GM10847 (cell line): ENCODE results near the gene FRRS1L.

Source experiments
- POLR2A ChIP-seq: IDR thresholded peaks from 2 replicates; pipeline ENCODE4 v1.6.1; 2011; ENCODE audit not compliant: insufficient read length; ENCODE audit errors: extremely low read depth

FRRS1L gene

GRCh38 chr9:109166771-109167601 is at the start of gene FRRS1L:
Gene FRRS1L (minus strand): TSS chr9:109167249. CDS start chr9:109167138, 111 bp downstream.
- TF ChIP-seq POLR2A = no peak

- TF ChIP-seq POLR2A = no peak
Measured at GRCh38 chr9:109214414-109214813, 47.4 kb upstream of the FRRS1L start.

- TF ChIP-seq POLR2A = no peak
Measured at GRCh38 chr9:109213285-109214121, 46.5 kb upstream of the FRRS1L start.

GRCh38 chr9:109212768-109213167 is 45.7 kb upstream of the FRRS1L start:
- TF ChIP-seq POLR2A = no peak

- no peak for TF ChIP-seq POLR2A
Measured at GRCh38 chr9:109206670-109207069, 39.6 kb upstream of the FRRS1L start.

GRCh38 chr9:109205526-109205925 is 38.5 kb upstream of the FRRS1L start:
- no peak for TF ChIP-seq POLR2A

GRCh38 chr9:109203761-109204360 is 36.8 kb upstream of the FRRS1L start:
- TF ChIP-seq POLR2A = no peak

GRCh38 chr9:109199676-109200075 is 32.6 kb upstream of the FRRS1L start:
- no peak for TF ChIP-seq POLR2A

- no peak for TF ChIP-seq POLR2A
Measured at GRCh38 chr9:109198736-109199382, 31.8 kb upstream of the FRRS1L start.

- TF ChIP-seq POLR2A = no peak
Measured at GRCh38 chr9:109193974-109194556, 27.0 kb upstream of the FRRS1L start.

GRCh38 chr9:109192732-109193361 is 25.8 kb upstream of the FRRS1L start:
- TF ChIP-seq POLR2A = no peak

GRCh38 chr9:109191746-109192145 is 24.7 kb upstream of the FRRS1L start:
- no peak for TF ChIP-seq POLR2A

GRCh38 chr9:109190151-109190550 is 23.1 kb upstream of the FRRS1L start:
- TF ChIP-seq POLR2A = no peak

- TF ChIP-seq POLR2A = no peak
Measured at GRCh38 chr9:109186857-109187520, 19.9 kb upstream of the FRRS1L start.
